GM20431 (cell line): Measurements from ENCODE around the gene TWNK.
"Not testable (repeated sequence)": the region's sequence is repeated elsewhere in the genome, so short reads cannot be mapped to it uniquely, and the experiment has no call there.

ENCODE experiments used
- in situ Hi-C: fragments of 300-500 bp; cut with MseI, MboI; formaldehyde crosslinking; loops from one replicate; pipeline ENCODE4 v1.15.0; 2020; ENCODE audit warnings: low sequenced_read_pairs; ENCODE audit not compliant: unreplicated experiment

Gene TWNK

DNA sequence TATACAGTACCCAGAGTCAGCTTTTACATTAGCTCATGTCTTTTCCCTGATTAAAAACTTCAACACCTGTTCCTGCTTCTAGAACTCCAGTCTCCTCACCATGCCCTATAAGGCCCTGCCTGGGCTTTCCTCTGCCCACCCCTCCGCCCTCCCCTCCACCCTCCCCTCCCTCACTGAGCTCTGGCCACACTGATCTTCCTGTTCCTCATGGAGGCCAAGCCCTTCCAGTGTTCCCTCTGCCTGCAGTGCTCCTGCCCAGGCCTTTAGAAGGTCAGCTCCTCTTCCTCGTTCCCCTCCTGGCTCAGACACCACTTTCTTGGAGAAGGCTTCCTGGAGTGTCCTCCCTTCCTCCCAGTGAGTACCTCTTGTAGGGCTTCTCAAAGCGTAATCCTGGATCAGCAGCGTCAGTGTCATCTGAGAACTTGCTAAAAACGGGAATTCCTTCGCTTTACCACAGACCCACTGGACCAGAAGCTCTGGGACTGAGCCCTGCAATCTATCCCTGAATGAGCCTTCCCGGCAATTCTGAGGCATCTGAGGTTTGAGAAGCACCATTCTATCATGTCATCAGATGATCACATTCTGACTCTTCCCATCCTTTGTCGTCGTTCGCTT lies 39.9 kb downstream of the TWNK start:
- in situ Hi-C loops, result no loop called here

DNA sequence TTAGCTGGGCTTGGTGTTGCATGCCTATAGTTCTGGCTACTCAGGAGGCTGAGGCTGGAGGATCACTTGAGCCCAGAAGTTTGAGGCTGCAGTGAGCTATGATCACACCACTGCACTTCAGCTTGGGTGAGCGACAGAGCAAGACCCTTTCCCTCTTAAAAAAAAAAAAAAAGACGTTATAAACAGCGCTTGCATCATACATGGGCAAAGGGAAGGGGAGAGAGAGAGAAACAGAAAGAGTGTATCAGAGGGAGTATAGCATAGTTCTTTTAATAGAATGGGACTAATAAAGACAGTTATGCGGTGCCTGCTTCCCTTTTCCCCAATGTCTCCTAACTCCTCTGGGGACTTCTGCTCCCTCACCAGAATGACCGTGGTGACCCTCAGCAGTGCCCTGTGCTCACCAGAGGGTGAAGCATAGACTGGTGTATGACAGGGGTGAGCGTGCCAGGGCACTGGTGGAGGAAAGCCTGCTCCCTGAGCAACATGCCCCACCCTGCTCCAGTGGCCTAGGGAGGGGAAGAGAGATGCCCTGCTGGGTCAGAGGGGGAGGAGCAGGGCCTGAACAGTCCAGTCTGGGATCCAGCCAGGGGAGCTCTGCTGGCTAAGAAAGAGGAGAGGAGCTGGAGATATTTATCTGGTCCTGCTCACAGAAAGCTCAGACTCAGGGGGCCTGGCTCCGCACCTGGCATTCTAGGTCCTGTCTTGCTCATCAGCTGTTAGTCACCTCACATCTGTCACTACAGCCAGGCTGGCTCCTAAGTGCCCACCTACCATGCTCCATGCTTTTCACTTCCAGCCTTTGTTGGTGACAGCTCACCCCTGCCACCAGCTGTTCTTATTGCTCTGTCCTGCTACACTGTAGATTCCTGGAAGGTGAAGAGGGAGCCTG lies 41.3 kb downstream of the TWNK start:
- in situ Hi-C loops, result no loop called here

DNA sequence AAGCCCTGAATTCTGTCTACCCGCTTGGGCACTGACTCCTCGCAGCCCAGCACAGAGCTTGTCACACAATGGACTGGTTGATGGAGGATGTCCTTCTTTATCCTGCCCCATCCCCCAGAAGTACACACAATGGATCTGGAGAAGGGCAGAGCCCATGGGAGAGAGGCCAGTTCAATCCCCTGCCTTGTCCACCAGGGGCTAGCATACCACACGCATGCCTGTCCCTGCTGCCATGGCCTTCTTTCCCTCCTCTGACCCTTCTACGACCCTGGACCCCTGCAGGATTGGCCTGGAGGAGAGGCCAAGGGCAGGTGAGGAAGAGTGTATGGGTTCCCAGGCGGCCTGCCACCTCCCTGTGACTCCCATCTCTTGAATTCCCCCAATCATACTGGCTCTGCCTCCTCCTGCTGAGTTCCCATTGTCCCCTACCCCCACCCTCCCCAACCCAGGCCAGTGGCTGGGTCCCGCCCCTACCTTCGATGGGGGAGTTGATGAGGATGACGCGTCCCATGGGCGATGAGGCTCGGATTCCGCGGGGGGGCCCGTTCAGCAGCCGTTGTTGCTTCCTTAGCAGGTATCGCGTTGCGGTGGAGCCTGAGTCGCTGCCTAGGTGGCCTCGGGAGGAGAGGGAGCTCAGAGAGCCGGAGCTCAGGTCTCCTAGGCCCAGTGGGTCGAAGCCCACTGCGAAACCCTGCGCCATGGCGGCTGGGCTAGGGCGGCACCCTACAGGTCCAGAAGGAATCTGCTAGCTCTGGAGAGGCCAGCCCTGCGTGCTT lies 42.4 kb downstream of the TWNK start:
- in situ Hi-C loops, result no loop called here

DNA sequence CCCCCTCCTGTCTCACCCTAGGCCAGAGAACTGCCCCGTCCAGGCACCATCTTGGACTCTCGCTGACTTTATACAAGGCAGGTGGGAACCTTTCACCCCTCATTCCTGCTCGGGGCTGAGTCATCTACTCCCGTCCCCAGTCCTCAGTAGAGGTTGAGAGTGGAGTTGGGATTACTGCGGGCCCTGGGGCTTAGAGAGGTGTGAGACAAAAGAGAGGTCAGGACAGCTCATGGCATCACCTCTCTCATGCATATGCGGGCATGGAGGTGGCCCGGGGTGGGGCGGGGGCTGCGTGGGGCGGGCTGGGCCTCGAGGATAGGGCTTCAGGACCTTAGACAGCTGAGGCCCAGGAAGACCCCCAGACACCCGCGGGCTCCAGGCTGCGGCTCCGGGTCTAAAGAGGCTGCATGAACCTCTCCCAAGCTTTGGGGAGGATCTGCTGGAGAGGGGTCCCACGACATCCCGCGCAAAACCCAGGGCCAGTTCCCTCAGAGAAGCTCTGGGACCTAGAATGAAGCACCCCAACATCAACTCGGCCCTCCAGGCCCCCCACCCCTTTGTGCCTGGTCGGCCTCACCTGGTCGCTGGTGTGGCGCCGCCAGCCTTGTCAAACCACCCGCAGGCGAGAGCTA lies 43.3 kb downstream of the TWNK start:
- in situ Hi-C loops, result no loop called here

DNA sequence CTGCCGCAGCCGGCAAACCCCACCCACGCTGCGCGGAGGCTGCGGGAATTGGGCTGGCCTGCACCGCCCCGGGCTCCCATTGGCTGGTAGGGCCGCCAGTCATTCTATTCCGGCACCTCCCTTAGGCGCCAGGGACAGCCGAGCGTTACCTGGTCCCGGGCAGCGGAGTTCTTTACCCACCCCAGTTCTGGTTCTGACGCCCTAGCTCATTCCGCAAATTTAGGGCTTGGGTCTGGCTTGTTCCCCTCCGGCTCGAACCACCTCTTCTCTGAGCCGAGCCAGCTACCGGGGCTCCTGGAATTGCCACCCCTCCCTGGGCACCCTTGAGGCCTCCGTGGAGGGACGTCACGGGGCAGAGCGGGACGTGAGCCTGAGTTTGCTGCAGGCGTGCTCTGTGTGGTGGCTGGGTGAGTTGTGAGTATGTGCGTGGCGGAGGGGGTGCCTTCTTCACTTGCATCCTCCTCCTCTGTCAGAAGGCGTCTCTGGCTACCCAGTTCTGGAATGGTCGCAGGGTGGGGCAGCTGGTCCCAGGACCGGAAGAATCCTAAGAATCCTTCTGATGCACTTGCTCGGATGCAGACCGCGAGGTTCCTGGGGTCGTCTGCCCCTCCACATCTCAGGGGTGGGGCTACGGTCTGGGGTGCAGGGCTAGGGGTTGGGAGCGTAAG lies 43.9 kb downstream of the TWNK start, which contains the start of the genes PDZD7 and SFXN3:
Gene PDZD7, minus strand, starts transcription at position 2 of the 668 bp plus-strand sequence. CDS start 910 bp downstream, outside the sequence.
Gene SFXN3, plus strand, starts transcription at position 107 of the 668 bp plus-strand sequence. CDS start 3,461 bp downstream, outside the sequence.
- in situ Hi-C loops, result no loop called here

DNA sequence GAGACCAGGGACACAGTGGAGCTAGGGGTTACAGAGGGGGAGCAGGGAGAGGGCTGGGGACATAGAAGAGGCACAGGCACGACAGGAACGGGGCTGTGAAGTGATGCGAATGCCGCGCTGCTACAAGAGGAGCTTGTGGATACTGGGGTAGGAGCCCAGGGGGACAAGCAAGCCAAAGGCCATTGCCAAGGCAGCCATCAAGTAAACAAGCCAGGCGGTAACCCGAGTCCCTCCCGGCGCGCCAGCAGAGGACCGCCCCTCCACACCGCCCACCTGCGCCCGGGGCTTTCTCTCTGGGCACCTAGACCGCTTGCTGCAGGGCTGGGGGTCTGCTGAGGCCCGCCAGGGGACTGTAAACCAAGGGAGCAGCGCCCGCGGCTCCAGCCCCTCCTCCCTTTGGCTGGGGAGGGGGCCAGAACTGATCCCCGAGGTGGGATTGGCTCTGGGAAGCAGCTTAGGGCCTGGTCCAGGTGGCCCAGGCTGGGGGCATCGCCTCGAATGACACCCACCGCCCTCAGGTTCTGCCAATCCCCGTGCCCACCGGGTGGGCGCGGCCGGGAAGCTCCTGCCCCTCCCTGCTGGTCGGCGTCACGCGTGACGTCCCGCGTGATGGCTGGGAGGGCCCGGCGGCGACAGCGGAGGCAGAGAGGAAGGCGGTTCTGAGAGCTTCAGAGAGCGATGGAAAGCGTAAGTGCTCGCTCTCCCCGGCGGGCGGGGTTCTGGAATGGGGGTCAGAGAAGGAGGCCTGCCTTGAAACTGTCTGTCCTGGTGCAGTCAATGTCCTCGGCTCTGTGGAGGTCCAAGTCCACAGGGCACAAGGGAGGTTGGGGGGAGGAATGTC lies 44.7 kb downstream of the TWNK start:
- in situ Hi-C loops, result no loop called here

DNA sequence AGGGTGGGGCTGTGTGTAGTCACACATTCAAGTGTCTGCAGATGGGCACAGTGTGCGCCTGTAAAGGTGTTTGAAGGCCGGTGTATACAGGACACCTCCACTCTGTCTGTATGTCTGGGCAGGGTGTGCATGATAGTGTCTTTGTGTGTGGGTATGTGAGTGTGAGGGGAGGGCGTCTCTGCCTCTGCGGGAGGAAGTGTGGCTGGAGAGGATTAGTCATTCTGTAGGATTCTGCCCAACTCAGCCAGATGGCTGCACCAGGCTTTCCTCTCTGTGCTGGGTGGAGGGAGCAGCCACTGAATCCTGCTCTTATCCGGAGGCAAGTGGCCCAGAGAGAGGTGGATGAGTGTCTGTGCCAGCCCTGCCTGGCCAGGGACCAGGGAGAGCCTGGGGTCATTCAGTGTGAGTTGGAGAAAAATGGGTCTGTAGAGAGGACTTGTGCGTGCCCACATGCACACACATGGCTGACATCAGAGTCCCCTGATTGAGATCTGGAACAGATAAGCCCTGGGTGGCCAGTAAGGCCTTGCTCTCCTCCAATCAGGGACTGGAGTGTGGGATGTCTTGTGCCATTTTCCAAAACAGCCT lies 45.4 kb downstream of the TWNK start:
- in situ Hi-C loops, result no loop called here

DNA sequence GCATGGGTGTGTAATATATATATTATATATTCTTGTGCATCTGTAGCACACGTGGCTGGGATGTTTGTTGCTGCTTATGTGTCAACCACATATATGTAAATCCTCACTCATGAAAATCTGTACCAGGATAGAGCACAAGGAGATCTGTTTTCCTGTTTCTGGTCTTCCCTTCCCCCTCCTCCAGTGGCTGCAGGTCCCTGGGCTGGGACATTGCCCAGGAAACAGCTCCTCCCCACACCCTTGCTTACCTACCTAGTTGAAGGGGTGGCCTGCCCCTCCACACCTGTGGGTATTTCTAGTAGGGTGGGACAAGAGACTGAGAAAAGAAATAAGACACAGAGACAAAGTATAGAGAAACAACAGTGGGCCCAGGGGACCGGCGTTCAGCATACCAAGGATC lies 45.9 kb downstream of the TWNK start:
- in situ Hi-C loops, result no loop called here

DNA sequence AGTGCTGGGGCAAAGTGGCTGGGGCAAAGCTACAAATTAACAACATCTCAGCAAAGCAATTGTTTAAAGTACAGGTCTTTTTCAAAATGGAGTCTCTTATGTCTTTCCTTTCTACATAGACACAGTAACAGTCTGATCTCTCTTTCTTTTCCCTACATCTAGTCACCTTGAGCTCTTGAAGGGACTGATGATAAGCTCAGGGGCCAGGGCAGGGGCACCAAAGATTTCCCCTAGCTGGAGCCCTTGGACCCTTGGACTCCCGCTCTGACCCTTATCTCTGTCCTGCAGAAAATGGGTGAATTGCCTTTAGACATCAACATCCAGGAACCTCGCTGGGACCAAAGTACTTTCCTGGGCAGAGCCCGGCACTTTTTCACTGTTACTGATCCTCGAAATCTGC lies 47.1 kb downstream of the TWNK start:
- in situ Hi-C loops, result not testable (repeated sequence)

DNA sequence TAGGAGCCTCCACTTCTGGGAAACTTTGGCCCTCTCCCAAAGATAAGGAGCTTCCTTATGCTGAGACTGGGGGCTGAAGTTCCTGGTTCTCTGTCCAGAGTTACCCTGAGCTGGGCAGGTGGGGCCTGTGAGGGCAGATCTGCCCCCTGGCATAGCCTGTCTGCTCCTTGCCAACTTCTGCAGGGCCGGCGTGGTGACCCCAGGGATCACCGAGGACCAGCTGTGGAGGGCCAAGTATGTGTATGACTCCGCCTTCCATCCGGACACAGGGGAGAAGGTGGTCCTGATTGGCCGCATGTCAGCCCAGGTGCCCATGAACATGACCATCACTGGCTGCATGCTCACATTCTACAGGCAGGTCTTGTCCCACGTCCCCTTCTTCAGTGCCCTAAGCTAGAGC lies 48.0 kb downstream of the TWNK start:
- in situ Hi-C loops, result no loop called here

DNA sequence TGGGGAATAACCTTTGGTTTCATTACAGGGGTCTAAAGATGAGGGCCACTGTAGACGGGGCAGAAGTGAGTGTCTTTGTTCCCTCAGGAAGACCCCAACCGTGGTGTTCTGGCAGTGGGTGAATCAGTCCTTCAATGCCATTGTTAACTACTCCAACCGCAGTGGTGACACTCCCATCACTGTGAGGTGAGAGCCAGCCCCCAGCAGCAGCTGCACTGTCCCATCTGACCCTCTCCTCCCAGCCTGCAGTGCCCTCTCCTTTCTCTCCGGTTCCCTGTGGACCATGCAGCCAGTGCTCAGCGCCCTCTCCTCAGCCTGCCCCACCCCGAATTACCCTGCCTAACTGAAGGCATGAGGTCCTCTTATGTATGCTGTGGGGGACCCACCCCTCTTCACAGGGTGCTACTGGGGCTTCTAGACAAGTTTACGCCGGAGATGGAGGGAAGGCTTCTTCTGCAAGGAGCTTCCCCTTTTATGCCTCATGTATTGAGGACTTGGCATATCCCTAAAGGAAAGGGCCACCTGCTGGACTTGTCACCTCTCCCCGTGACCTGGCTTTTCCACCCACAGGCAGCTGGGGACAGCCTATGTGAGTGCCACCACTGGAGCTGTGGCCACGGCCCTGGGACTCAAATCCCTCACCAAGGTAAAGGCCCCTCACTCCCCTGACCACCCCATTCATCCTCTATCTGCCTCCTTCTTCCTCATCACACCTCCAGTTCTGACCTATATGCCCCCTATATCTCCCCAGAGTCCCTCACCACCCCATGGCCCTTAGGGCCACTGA lies 48.8 kb downstream of the TWNK start:
- in situ Hi-C loops, result no loop called here

DNA sequence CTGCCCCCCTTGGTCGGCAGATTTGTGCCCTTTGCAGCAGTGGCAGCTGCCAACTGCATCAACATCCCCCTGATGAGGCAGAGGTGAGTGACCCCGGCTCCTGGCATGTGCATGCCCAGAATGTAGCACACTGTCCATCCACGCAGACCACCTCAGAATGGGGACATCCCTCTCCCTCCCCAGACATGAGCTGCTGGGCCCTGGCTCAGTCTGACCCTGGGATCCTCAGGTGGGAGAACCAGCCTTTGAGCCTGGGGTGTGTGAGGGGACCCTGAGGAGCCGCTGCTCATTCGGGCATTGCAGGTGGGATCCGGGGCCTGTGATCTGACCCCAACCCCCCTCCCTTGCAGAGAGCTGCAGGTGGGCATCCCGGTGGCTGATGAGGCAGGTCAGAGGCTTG lies 49.4 kb downstream of the TWNK start:
- in situ Hi-C loops, result no loop called here

DNA sequence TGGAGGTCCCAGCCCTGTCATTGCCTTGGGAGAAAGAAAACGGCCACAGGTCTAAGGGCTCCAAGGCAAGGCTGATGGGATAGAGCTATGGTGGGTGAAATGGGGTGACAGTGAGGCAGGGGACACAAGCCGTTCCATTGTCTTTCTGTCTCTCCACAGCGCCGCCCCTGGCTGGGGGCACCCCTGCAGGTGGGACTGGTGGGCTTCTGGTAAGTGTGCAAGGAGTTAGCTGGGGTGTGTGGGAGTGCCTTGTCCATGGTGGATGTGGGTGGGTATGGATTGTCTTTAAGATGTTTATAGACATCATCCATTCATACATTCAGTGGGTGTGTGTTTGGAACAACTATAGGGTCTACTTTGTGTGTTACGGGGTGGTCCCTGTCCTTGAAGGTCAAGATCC lies 51.1 kb downstream of the TWNK start:
- in situ Hi-C loops, result no loop called here

DNA sequence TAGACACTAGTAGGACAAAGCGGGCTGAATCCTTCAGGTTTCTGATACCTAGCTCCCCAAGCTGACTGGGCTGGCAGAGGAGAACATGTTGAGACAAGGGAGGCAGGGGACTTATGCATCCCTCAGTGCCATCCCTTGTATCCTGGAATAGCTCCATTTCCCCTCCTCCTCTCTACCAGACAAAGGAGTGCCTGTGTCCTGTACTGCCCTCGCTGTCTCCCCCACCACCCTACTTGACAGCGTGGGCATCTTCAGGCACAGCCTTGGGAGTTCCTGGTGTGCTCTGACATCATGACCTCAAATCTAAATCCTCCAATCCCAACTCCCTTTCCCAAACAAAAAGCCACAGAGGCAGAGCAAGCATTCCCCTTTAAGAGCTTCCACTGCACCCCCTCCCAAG lies 52.7 kb downstream of the TWNK start:
- in situ Hi-C loops, result no loop called here

DNA sequence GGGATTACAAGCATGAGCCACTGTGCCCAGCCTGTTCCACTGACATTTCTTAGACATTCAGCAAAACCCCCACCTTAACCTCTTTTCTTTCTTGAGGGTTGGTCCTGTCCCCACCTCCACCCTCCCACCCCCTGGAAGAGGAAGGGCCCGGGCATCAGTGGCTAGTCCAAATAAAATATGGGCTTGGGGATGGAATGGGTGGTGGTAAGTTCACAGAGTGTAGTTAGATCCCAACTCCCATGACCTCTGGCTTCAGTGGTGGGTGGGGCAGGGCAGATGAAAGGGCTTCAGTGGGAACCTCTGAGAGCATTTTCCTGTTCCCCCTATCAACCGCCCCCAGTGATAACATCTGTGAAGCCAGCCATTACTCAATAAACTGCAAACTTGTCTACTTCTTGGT lies 53.5 kb downstream of the TWNK start:
- in situ Hi-C loops, result no loop called here

DNA sequence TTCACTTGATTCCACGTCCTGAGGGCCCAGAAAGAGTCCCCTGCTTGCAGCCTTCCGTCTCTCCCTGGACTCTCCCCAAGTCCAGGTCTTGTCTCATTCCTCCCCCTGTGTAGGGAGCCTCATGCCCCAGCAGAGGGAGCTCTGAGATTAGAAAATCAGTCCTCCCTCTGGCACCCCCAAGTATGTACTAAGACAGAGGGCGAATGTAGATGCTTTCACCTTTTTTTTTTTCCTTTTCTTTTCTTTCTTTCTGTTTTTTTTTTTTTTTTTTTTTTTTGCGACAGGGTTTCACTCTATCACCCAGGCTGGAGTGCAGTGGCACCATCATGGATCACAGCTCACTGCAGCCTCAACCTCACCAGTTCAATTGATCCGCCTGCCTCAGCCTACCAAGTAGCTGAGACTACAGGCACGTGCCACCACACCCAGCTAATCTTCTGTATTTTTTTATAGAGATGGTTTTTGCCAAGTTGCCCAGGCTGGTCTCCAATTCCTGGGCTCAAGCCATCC lies 54.0 kb downstream of the TWNK start:
- in situ Hi-C loops, result no loop called here

DNA sequence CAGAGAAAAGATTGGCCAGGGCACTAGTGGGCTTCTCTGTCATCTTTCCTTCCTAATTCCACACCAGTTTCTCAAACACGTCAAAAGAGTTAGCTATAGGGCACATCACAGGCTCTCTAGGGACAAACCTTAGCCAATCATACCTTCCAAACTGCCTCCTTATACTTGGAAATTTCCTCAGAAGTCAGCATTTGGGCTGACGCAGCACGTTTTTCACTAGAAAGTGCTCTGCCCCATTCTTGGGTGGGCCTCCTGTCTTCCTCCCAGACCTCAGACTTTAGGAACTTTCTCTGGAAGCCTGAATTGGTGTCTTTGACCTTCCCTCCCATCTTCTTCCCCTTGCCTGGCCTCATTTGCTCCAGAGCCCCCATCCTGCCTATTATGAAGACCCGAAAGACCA lies 54.8 kb downstream of the TWNK start:
- in situ Hi-C loops, result no loop called here
